Neural cell (in vitro differentiated cells): ENCODE measurements around the gene PF4V1. TPM values are rescaled to one million over a fixed set of nuclear protein-coding genes. Genes with fewer than 3 reads are reported as not detected.

Experiments used
- H2AFZ ChIP-seq: fragments of 200-600, 300-800 bp; sonication (generic), shearing (Covaris generic); 2 replicates; pipeline ENCODE4 v1.6.0; 2014; ENCODE audit warnings: low read depth, mild to moderate bottlenecking, antibody characterized with exemption, low read length, moderate library complexity
- H3F3A ChIP-seq: fragments of 200-600 bp; shearing (Covaris generic); 2 replicates; pipeline ENCODE4 v1.6.1; 2016; ENCODE audit warnings: mild to moderate bottlenecking, moderate library complexity, mixed read lengths, antibody characterized with exemption, low read length; ENCODE audit not compliant: insufficient read depth, poor library complexity, severe bottlenecking
- H3K27ac ChIP-seq: fragments of 200-600, 300-800 bp; sonication (generic), shearing (Covaris generic); 2 replicates; pipeline ENCODE4 v1.5.1; 2014; ENCODE audit warnings: mild to moderate bottlenecking, low read length, moderate library complexity
- H3K27me3 ChIP-seq: fragments of 300-800, 200-600 bp; sonication (generic), shearing (Covaris generic); 2 replicates; pipeline ENCODE4 v1.6.0; 2014; ENCODE audit warnings: mild to moderate bottlenecking, low read depth, low read length, moderate library complexity; ENCODE audit not compliant: insufficient read depth
- H3K36me3 ChIP-seq: fragments of 300-800, 200-600 bp; sonication (generic), shearing (Covaris generic); 2 replicates; pipeline ENCODE4 v1.5.1; 2014; ENCODE audit warnings: mild to moderate bottlenecking, antibody characterized with exemption, low read length, moderate library complexity; ENCODE audit not compliant: insufficient read depth
- H3K4me2 ChIP-seq: fragments of 300-800, 200-600 bp; sonication (generic), shearing (Covaris generic); 2 replicates; pipeline ENCODE4 v1.6.0; 2014; ENCODE audit warnings: mild to moderate bottlenecking, low read length
- H3K4me3 ChIP-seq: fragments of 300-800, 200-600 bp; sonication (generic), shearing (Covaris generic); 2 replicates; pipeline ENCODE4 v1.5.1; 2014; ENCODE audit warnings: mild to moderate bottlenecking, low read length, moderate library complexity
- H3K79me2 ChIP-seq: fragments of 200-600 bp; shearing (Covaris generic); replicated peaks from 2 replicates; pipeline ENCODE4 v1.6.0; 2014; ENCODE audit warnings: mild to moderate bottlenecking, low read length, moderate library complexity; ENCODE audit not compliant: insufficient read depth
- H3K9ac ChIP-seq: fragments of 300-800, 200-600 bp; sonication (generic), shearing (Covaris generic); 2 replicates; pipeline ENCODE4 v1.6.1; 2016; ENCODE audit warnings: mild to moderate bottlenecking, low read length, mixed read lengths
- H3K9me2 ChIP-seq: fragments of 200-600 bp; shearing (Covaris generic); 2 replicates; pipeline ENCODE4 v1.6.1; 2016; ENCODE audit warnings: mild to moderate bottlenecking, low read length, mixed read lengths; ENCODE audit not compliant: insufficient read depth
- H3K9me3 ChIP-seq: fragments of 200-600, 300-800 bp; sonication (generic), shearing (Covaris generic); 2 replicates; pipeline ENCODE4 v1.6.1; 2016; ENCODE audit warnings: mild to moderate bottlenecking, mixed run types, low read length, moderate library complexity, mixed read lengths
- H4K20me1 ChIP-seq: fragments of 200-600 bp; shearing (Covaris generic); 2 replicates; pipeline ENCODE4 v1.6.1; 2016; ENCODE audit warnings: mild to moderate bottlenecking, mixed run types; ENCODE audit not compliant: insufficient read depth
- CTCF ChIP-seq: fragments of 450-650 bp; IDR thresholded peaks from 2 replicates; pipeline ENCODE4 v1.5.1; 2014; ENCODE audit warnings: antibody characterized with exemption, mild to moderate bottlenecking, moderate library complexity; ENCODE audit not compliant: poor library complexity, severe bottlenecking
- EP300 ChIP-seq: fragments of 450-650 bp; conservative IDR thresholded peaks from 2 replicates; pipeline ENCODE4 v1.6.1; 2014; ENCODE audit warnings: antibody characterized with exemption, mild to moderate bottlenecking, moderate library complexity; ENCODE audit not compliant: poor library complexity, severe bottlenecking
- EZH2 ChIP-seq: fragments of 200-600, 300-800 bp; shearing (Covaris generic), sonication (generic); IDR thresholded peaks from 2 replicates; pipeline ENCODE4 v1.6.1; 2014; ENCODE audit warnings: antibody characterized with exemption, low read length, borderline replicate concordance, mild to moderate bottlenecking; ENCODE audit not compliant: insufficient read depth, poor library complexity, severe bottlenecking
- MXI1 ChIP-seq: fragments of 450-650 bp; conservative IDR thresholded peaks from 2 replicates; pipeline ENCODE4 v1.6.1; 2014; ENCODE audit warnings: antibody characterized with exemption, mild to moderate bottlenecking; ENCODE audit not compliant: poor library complexity, severe bottlenecking
- POLR2AphosphoS5 ChIP-seq: IDR thresholded peaks from 2 replicates; pipeline ENCODE4 v1.6.1; 2012
- RAD21 ChIP-seq: fragments of 450-650 bp; conservative IDR thresholded peaks from 2 replicates; pipeline ENCODE4 v1.6.1; 2014; ENCODE audit warnings: antibody characterized with exemption, mild to moderate bottlenecking, moderate library complexity
- REST ChIP-seq: IDR thresholded peaks from 2 replicates; pipeline ENCODE4 v1.6.1; 2012; ENCODE audit warnings: borderline replicate concordance
- SMC3 ChIP-seq: fragments of 450-650 bp; conservative IDR thresholded peaks from 2 replicates; pipeline ENCODE4 v1.6.1; 2014; ENCODE audit warnings: antibody characterized with exemption, mild to moderate bottlenecking, moderate library complexity; ENCODE audit not compliant: poor library complexity
- TAF1 ChIP-seq: IDR thresholded peaks from 2 replicates; pipeline ENCODE4 v1.6.1; 2012; ENCODE audit warnings: low read depth
- polyA plus RNA-seq: library from polyadenylated mRNA; depleted of rRNA; stranded (reverse); fragments of >200 nt; gene quantifications from 2 replicates; pipeline ENCODE4 v1.2.3, GENCODE V29; 2014

Gene PF4V1
- polyA plus RNA-seq, 1 donor from 2014 or later: not detected

DNA sequence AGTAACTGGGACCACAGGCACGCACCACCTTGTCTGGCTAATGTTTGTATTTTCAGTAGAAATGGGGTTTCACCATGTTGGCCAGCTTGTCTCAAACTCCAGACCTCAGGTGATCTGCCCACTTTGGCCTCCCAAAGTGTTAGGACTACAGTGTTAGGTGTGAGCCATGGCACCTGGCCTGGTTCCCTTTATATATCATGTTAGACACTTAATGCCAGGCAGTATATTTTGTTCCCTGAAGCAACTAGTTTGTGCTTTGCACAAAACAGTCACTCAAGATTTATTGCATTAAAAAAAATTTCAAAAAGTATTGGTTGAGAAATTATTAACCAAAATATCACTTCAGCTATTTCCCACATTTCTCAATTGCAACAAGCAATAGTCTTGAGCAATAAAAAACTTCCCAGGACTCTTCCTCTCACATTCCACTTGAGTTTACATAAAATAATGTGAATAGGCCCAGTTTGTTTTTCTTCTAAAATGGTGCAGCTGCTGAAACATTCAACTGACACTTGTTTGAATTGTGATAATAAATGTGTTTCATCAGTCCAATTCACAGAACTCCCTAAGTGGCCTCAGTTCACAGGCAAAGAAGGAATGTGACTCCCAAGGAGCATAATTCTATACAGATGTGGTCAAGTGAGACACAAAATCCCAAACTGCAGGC, 38.8 kb downstream of the PF4V1 start:
- no peaks in the 10 kb centered on the region for H3F3A ChIP-seq
- no peak overlapping the region for H3K4me2 ChIP-seq
- no peaks in the 10 kb centered on the region for H3K79me2 ChIP-seq
- no peak overlapping the region for H2AFZ ChIP-seq
- no peaks in the 10 kb centered on the region for H3K36me3 ChIP-seq
- no peaks in the 10 kb centered on the region for H3K27me3 ChIP-seq
- no peak overlapping the region for H3K4me3 ChIP-seq
- H3K9me2 ChIP-seq: no peaks in the 10 kb centered on the region
- H3K9ac ChIP-seq: no peak overlapping the region
- H3K27ac ChIP-seq: no peak overlapping the region
- H4K20me1 ChIP-seq: no peaks in the 10 kb centered on the region
- no peaks in the 10 kb centered on the region for H3K9me3 ChIP-seq
- TF ChIP-seq RAD21 (no peak), EP300 (no peak), REST (no peak), MXI1 (no peak), POLR2AphosphoS5 (no peak), EZH2 (no peak), CTCF (no peak), SMC3 (no peak), TAF1 (no peak)

DNA sequence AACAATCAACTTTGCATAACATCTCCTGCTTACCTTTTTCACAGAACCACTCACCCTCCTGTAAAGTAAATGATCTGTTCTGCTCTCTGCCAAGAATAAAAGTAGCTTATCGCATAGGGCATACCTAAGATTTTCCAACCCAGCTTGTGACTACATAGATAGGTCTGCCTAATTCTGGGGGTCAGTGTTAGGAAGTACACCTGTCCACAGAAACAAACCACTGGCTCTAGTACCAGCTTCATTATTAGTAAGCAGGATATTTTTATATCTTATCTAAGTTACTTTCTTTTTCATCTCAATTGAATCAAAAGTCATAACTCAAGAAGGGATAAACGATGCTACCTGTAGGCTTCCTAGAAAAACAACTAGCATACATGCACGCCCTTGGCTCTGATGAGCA, 39.9 kb downstream of the PF4V1 start:
- H3K9ac ChIP-seq: no peak overlapping the region
- H3F3A ChIP-seq: no peaks in the 10 kb centered on the region
- no peaks in the 10 kb centered on the region for H3K79me2 ChIP-seq
- no peaks in the 10 kb centered on the region for H3K9me2 ChIP-seq
- no peaks in the 10 kb centered on the region for H3K9me3 ChIP-seq
- no peaks in the 10 kb centered on the region for H3K36me3 ChIP-seq
- no peak overlapping the region for H2AFZ ChIP-seq
- no peaks in the 10 kb centered on the region for H4K20me1 ChIP-seq
- no peak overlapping the region for H3K27ac ChIP-seq
- no peak overlapping the region for H3K4me2 ChIP-seq
- H3K4me3 ChIP-seq: no peak overlapping the region
- H3K27me3 ChIP-seq: no peaks in the 10 kb centered on the region
- TF ChIP-seq TAF1 (no peak), EP300 (no peak), SMC3 (no peak), RAD21 (no peak), POLR2AphosphoS5 (no peak), REST (no peak), MXI1 (no peak), EZH2 (no peak), CTCF (no peak)
